ENCODE data around the gene CTU2. TPM values are rescaled to one million over a fixed set of nuclear protein-coding genes. Genes with fewer than 3 reads are reported as not detected.

Gene CTU2
- total RNA-seq, 1 donor from 2014 or later, result 14.9 TPM

DNA sequence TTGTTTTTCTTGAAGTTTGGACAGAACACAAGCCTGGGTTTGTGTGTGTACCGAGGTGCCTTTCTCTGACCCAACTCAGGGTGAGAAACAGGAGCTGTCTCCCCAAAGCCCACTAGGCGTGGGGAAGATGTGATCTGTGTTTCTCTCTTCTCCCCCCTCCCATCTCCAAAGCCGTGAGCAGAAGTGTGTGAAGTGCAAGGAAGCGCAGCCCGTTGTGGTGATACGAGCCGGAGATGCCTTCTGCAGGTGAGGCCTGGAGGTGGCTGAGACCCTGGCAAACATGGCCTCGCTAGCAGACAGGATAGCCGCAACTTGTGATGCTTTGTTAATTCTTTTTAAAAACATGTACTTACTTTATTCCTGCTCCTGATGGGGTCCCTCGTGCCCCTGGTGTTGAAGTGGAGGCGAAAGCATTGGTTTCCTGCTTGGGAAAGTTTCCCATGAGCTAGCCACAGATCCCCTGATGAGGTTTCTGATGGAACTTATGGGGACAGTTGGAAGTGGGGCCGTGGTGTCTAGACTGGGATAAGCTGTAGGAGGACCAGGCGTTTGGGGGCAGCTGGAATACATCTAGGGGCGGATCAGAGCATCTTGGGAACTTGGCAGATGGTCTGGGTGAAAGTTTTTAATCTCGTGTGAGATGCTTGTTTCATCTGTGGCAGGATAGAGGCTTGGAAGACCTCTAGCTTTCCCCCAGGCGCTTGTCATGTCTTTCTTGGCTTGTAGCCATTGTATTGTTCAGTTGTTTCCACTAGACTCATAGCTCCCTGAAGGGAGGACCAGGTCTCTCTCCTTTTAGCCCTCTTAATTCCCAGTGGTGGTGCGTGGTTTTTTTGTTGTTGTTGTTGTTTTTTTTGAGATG, 893 bp downstream of the CTU2 start:
- intact Hi-C loops (cut with DNase I), result loop anchor here (5.0 kb wide), 2 partner anchors 80 to 135 kb away; partner anchors contain the start of gene ZC3H18
- DNase-seq (ENCODE audit: low spot score), result no peak

DNA sequence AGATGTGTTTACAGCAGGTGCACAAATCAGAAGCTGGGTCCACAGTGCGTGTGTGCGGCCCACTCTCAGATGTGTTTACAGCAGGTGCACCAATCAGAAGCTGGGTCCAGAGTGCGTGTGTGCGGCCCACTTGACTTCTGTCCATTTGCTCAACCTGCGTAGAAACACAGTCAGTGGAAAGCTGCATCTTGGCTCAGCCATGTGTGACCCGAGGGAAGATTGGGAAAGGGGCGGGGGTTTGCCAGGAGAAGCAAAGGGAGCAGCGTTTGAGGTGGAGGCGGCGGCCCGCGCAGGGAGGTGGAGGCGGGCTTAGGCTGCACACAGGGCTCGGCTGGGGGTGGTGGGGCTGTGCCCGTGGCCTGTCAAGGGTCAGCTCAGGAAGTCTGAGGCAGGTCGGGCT, 4.3 kb downstream of the CTU2 start:
- no peak for DNase-seq (ENCODE audit: low spot score)
- intact Hi-C loops (cut with DNase I), result no loop called here

DNA sequence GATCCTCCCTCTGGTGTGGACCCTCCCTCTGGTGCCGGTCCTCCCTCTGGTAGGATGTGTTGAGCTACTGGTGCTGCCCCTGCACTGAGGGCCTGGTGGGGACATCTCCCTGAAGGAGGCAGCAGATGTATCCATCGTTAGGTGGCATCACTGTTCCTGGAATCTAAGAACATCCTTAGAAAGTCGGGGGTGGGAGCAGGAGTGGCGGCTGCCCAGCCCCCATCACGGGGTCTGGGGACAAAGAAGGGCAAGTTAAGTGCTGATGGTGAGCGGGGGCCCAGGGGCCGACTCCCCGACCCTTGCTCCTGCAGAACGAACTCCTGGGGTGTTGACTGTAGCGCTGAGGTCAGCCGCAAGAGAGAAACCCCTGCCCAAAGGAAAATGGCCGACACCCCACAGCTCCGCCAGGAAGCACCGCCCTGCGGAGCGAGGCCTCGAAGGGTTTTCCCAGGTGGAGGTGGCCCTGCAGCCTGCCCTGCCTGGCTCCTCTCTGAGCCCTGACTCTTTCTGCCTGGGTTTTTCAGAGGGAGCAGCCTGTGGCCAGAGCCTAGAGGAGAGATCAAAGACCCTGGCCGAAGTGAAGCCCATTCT, 5.5 kb downstream of the CTU2 start:
- intact Hi-C loops (cut with DNase I), result no loop called here
- no peak for DNase-seq (ENCODE audit: low spot score)

DNA sequence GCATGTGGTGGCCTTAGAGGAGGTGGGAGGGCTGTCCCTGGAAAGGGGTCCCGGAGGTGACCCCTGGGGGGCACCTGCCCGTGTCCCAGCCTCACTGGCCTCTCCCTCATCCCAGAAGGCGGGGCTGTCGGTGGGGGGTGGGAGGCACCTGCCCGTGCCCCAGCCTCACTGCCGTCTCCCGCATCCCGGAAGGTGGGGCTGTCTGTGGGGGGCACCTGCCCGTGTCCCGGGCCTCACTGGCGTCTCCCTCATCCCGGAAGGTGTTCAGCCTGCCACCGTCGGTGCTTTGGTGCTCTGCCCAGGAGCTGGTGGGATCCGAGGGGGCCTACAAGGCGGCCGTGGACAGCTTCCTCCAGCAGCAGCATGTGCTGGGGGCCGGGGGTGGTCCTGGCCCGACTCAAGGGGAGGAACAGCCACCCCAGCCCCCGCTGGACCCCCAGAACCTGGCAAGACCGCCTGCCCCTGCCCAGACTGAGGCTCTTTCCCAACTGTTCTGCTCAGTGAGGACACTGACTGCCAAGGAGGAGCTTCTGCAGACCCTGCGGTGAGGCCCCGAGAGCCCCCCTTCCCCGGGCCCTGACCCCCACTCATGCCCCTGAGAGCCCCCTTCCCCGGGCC, 6.2 kb downstream of the CTU2 start:
- intact Hi-C loops (cut with DNase I), result no loop called here
- no peak for DNase-seq (ENCODE audit: low spot score)

DNA sequence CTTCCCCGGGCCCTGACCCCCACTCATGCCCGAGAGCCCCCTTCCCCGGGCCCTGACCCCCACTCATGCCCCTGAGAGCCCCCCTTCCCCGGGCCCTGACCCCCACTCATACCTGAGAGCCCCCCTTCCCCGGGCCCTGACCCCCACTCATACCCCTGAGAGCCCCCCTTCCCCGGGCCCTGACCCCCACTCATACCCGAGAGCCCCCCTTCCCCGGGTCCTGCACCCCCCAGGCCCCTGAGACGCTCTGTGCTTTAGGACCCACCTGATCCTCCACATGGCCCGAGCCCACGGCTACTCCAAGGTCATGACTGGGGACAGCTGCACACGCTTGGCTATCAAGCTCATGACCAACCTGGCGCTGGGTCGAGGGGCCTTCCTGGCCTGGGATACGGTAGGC, 6.8 kb downstream of the CTU2 start:
- DNase-seq (ENCODE audit: low spot score), result no peak
- intact Hi-C loops (cut with DNase I), result no loop called here

DNA sequence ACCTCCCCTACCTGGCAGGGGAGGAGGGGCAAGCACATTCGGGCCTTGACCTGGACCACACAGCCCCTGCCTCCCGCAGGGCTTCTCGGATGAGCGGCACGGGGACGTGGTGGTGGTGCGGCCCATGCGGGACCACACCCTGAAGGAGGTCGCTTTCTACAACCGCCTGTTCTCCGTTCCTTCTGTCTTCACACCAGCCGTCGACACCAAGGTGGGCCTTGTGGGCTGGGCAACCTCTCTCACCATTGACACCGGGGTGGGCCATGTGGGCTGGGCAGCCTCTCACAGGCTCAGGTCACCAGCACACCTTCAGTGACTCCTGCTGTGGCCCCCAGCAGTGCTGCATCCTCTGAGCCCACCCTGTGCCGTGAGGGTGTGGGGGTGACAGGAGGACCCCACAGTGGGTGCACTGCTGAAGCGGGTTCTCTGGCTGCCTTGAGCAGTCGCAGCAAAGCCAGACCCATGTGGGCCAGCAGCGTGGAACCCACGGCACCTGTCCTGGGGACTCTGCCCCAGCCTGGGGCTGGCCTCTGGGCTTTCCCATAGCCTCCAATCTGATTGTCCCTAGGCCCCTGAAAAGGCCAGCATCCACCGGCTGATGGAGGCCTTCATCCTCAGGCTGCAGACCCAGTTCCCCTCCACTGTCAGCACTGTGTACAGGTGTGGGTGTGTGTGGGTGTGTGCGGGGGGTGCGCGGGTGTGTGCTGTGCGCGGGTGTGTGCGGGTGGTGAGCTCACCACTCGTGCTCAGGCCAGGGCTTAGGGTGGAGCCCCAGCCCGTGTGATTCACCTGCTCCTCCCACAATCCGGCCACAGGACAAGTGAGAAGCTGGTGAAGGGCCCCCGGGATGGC, 7.5 kb downstream of the CTU2 start:
- DNase-seq (ENCODE audit: low spot score), result no peak
- intact Hi-C loops (cut with DNase I), result no loop called here

DNA sequence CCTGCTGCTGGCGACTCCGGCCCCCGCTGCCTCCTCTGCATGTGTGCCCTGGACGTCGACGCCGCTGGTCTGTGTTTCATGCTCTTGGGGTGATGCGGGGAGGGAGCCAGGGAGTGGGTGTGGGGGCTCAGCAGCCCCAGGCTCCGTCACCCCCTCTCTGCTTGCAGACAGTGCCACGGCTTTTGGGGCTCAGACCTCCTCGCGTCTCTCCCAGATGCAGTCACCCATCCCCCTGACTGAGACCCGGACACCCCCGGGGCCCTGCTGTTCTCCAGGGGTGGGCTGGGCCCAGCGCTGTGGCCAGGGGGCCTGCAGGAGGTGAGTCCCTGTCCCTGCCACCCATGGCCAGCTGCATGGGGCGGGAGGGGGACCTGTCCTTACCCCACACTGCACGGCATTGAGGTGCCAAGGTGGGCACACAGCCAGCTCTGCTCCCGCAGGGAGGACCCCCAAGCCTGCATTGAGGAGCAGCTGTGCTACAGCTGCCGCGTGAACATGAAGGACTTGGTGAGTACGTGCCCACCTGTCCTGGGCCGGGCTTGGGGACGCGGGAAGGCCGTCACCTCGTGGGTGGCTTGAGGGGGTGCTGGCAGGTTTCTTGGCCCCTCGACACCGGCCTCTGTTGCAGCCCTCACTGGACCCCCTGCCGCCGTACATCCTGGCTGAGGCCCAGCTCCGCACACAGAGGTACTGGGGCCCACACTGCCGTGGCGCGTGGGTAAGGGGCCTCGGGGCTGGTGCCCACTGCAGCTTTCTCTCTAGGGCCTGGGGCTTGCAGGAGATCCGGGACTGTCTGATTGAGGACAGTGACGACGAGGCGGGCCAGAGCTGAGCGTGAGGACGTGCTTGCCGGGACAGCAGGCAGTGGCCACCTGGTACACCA, 8.4 kb downstream of the CTU2 start:
- intact Hi-C loops (cut with DNase I), result no loop called here
- no peak for DNase-seq (ENCODE audit: low spot score)

DNA sequence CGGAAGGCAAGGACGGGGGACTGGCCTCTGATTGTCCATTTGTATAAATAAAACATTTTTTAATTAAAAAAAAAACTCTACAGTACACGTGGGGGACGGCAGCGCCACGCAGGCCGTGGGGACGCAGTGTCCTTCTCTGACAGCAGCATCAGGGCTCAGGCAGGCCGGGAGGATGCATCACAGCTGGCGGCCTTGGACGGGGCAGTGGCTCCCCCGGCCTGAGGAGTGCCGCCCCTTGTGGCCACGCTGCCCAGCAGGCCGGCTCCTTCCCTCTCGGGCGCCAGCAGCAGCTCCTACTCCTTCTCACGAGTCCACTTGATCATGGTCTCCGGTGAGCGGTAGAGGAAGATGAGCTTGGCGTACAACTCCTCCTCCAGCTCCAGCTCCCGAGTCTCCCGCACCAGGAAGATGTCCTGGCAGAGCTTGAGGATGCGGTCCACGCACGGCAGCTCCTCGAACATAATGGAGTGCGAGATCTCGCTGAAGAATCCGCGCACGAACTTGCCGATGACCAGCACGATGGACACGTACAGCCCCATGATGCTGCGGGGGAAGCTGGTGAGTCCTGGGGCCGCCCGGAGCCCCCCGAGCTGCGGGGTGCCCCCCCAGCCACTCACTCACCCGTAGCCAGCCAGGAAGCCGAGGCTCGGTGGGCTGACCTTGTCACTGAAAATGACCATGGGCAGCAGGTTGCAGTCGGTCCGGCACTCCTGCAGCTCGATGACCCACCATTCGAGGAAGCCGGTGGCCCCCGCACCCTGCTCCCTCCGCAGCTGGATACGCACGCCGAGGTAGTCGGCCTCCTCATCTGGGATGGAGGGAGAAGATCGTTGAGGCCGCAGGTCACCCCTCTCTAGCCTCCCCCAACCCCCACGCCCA, 9.2 kb downstream of the CTU2 start:
- DNase-seq (ENCODE audit: low spot score), result no peak
- intact Hi-C loops (cut with DNase I), result no loop called here

DNA sequence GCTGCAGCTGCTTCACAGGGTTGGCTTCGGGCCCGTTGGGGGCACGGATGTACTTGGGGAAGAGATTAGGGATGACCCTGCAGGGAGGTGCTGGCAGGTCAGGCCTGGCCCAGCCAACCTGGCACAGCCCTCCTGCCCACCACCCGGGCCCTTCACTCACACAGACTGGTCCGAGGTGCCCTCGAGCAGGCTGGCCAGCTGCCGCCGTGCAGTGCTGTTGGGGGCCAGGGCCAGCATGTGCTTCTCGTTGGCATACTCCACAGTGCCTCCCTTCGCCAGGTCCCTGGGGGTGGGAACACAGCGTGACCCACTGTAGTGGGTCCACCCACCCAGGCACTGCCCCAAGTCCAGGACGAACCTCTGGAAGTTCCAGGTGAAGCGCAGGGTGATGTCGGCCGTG, 9.9 kb downstream of the CTU2 start:
- intact Hi-C loops (cut with DNase I), result no loop called here
- DNase-seq (ENCODE audit: low spot score), result no peak

DNA sequence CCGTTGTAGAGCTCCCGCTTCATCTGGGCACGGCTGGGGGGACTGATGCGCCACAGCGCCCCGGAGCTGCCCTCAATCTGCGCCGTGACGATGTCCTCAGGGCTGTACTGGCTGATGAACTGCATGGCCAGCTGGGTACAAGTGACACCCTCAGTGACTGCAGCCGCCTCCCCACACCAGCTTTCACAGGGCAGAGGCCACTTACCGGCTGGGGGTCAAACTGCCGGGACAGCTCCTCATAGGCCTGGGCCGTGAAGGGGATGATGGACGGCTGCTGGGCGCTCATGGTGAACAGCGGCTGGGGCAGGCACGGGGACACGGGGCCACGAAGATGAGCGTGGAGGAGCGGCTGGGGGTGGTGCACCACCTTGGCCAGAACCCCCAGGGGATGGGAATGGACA, 10.3 kb downstream of the CTU2 start:
- no peak for DNase-seq (ENCODE audit: low spot score)
- intact Hi-C loops (cut with DNase I), result no loop called here

DNA sequence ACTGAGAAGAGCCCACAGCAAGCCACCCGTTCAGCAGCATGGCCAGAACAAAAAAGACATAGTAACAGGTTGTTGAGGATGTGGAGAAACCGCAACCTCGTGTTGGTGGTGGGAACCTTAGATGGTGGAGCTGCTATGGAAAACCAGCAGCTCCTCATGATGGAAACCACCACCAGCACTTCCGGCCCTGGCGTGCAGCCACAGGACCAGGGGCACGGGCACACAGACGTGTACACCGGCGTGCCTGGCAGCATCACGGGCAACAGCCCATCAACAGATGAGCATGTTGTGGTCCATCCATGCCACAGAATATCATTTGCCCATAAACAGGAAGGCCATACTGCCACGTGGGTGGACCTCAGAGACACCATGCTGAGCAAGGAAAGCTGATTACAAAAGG, 11.9 kb downstream of the CTU2 start:
- intact Hi-C loops (cut with DNase I), result no loop called here
- DNase-seq (ENCODE audit: low spot score), result no peak

DNA sequence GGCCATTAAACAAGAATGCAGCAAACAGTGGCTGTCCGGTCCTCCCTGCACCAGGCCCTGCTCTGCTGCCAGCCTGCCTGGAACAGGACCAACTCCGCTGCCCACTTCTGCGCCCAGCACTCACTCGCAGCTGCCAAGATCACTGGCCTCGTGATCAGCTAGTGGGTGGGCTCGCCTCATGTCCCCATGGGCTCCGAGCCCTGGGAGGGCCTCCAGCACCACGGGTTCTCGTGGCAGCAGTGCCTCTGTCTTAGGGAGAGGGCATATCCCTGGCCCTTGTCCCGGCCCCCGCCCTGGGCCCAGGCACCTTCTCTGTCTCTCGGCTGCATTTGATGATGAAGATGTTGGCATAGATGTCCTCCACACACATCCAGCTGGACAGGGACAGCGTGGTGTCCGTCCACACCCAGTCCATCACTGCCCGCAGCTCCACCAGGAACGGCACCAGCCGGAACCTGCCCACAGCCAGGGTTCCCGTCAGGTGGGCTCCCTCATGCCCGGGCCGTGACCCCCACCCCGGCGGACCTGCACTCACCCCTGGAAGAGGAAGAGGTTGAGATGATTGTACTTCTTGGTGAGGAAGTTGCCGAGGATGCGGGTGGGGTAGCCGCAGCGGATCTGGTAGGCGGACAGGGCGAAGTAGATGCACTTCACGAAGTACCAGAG, 13.1 kb downstream of the CTU2 start:
- DNase-seq (ENCODE audit: low spot score), result peak; percentile 81
- intact Hi-C loops (cut with DNase I), result no loop called here

DNA sequence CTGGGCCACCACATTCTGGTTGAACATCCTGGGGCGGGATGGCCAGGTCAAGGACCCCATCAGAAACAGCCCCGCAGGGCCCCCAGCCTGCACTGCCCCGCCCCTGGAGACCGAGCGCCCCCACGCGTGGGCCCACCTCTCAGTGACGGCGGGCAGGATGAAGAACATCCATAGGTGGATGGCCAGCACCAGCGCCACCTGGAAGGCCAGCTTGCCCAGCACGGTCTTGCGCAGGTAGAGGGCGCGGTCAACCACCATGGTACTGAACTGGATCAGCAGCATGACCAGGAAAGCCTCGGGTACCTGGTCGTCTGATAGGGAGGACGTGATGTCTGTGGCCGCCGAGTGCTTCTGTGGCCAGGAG, 13.6 kb downstream of the CTU2 start:
- no peak for DNase-seq (ENCODE audit: low spot score)
- intact Hi-C loops (cut with DNase I), result no loop called here

DNA sequence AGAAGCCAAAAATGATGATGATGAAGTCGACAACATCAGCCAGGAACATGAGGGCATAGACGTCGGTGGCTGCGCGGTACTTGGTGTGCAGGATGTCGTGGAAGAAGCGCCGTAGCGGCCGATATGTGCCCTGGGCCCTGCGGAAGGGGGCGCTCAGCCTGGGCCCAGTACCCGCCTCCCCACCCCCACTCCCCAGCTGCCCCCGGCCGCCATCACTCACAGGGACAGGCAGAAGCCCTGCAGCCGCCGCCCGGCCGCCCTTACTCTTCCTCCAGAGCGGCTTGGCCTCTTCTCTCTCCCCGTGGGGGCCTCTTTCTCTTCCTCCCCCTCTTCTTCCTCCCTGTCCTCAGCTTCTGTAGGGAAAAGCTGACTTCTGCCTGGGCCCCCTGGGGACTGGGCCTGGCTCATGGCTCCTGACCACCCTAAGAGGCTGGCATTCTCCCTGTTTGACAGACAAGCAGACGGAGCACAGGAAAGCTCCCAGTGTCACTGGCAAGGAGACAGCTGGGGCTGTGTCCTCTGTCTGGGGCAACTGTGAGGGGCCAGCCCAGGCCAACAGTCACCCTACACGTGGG, 14.2 kb downstream of the CTU2 start:
- intact Hi-C loops (cut with DNase I), result no loop called here
- no peak for DNase-seq (ENCODE audit: low spot score)

DNA sequence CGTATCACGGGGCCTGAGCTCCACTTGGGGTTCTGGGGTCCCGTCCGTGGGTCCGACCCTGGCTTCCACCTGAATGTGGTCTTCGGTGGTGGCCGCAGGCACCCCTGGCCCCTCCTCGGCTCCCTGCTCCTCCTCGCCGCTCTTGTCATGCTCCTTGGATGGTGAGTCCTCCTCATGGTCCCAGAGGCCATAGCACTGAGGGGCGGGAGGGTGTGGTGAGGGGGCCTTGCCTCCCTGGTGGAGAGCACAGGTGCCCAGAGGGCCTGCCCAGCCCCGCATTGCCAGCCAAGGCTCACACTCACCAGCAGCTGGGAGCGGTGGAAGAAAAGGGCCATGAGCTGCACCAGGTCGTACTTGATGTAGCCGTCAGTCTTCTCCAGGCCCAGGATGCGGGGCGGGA, 14.9 kb downstream of the CTU2 start:
- intact Hi-C loops (cut with DNase I), result no loop called here
- no peak for DNase-seq (ENCODE audit: low spot score)

DNA sequence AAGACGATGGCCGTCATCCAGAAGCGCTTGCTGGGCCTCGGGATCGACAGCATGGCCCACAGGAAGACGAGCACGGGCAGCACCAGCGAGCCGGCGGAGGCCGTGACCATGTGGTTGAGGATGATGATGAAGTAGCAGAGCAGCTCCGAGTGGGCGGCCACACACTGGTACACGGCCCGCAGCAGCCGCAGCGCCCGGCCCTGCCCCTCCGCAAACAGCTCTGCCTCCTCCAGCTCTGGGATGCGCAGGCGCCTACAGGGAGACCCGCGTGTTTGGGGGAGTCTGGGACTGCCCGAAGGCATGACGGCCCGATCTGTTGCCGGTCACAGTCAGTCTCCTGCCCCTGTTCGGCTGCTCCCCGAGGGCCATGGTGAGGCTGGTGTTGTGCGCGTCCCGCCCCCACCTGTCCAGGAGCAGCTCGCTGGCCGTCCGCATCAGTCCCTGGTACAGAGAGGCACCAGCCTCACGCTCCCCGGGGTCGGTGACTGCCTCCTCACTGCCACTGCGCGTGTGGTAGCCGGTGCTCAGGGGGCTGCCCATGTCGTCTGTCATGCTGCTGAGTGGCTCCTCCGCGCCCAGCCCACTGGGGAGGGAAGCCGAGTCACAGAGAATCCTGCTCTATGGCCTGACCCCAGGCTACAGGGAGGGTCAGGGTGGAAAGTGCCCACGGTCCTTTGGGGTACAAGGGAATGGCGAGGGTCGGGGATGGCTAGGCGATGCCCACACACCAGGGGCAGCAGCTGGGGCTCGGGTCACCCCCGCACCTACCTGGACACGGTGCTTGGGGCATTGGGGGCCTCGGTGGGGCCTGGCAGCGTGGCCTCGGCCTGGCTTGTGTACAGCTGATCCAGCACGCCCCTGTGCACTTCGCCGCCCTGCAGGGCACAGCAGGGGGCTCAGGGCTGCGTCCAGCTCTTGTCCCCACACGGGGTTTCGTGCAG, 15.8 kb downstream of the CTU2 start:
- DNase-seq (ENCODE audit: low spot score), result no peak

More for the DNA sequence above, 15.8 kb downstream of the CTU2 start:
- intact Hi-C loops (cut with DNase I), result no loop called here

All from cardiac septum (tissue), 1 donor.